ENCODE measurements around the gene IGFBP5.

DNA sequence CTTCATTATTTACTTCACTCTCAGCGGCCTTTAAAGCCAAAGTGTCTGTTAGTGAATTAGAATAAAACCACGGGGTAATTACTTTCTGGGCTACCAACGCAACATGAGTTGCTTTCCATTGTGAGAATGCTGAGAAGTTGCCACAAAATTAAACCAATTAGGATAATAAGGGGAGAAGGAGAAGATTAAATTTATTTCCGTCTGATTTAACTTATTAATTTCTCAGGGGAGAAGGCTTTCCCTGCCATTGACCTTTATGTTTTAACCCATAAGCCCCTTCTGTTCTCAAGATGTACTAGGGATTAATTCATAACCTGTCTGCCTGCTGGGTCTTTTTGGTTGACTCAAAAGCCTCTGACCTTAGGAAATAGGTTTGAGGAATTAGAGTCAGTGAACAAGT is 42.3 kb upstream of the IGFBP5 start:
- TF ChIP-seq TAF1 (IDR thresholded peaks at IDR 0.05; ENCODE audit: low read depth): no peak
- TF ChIP-seq, protein P1, sequence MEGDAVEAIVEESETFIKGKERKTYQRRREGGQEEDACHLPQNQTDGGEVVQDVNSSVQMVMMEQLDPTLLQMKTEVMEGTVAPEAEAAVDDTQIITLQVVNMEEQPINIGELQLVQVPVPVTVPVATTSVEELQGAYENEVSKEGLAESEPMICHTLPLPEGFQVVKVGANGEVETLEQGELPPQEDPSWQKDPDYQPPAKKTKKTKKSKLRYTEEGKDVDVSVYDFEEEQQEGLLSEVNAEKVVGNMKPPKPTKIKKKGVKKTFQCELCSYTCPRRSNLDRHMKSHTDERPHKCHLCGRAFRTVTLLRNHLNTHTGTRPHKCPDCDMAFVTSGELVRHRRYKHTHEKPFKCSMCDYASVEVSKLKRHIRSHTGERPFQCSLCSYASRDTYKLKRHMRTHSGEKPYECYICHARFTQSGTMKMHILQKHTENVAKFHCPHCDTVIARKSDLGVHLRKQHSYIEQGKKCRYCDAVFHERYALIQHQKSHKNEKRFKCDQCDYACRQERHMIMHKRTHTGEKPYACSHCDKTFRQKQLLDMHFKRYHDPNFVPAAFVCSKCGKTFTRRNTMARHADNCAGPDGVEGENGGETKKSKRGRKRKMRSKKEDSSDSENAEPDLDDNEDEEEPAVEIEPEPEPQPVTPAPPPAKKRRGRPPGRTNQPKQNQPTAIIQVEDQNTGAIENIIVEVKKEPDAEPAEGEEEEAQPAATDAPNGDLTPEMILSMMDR (IDR thresholded peaks at IDR 0.05; ENCODE audit: poor library complexity, severe bottlenecking): no peak
- TF ChIP-seq EP300 (conservative IDR thresholded peaks at IDR 0.05; ENCODE audit: poor library complexity, severe bottlenecking): no peak
- TF ChIP-seq POLR2AphosphoS5 (IDR thresholded peaks at IDR 0.05): no peak
